Measurements from ENCODE around the gene UST.

DNA sequence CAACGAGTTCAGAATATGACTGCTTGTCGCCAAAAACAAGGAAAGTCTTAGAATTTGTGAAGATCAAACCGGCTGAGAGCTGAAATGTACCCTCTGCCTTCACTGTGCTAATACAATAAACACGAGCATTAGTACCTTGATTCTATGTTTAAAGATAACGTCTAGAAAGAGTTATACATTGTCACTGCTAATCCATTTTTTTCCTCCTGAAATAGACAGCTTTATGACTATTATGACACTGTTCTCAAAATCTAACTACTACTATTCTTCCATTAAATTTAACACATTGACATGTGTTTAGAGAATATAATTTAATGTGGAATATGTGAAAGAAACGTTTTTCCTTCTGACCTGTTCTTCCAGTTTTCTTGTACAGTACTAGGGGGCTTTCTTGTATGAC is 204.8 kb downstream of the UST start:
- TF ChIP-seq, protein P1, sequence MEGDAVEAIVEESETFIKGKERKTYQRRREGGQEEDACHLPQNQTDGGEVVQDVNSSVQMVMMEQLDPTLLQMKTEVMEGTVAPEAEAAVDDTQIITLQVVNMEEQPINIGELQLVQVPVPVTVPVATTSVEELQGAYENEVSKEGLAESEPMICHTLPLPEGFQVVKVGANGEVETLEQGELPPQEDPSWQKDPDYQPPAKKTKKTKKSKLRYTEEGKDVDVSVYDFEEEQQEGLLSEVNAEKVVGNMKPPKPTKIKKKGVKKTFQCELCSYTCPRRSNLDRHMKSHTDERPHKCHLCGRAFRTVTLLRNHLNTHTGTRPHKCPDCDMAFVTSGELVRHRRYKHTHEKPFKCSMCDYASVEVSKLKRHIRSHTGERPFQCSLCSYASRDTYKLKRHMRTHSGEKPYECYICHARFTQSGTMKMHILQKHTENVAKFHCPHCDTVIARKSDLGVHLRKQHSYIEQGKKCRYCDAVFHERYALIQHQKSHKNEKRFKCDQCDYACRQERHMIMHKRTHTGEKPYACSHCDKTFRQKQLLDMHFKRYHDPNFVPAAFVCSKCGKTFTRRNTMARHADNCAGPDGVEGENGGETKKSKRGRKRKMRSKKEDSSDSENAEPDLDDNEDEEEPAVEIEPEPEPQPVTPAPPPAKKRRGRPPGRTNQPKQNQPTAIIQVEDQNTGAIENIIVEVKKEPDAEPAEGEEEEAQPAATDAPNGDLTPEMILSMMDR (IDR thresholded peaks at IDR 0.05) = no peak
- no peak for TF ChIP-seq EZH2 (IDR thresholded peaks at IDR 0.05)
